Measurements from ENCODE around the gene SLC37A1. TPM values are rescaled to one million over a fixed set of nuclear protein-coding genes. Genes with fewer than 3 reads are reported as not detected.

Gene SLC37A1
- total RNA-seq, 1 experiment from 2014 or later = 38.3 TPM

- Histone ChIP-seq H4K20me1 (ENCODE audit: low read length) (no peaks in the 10 kb centered on the region), H3K9me3 (ENCODE audit: low read length) (no peaks in the 10 kb centered on the region), H3K9me2 (replicated peaks; ENCODE audit: low read length) (no peaks in the 10 kb centered on the region), H3K9ac (ENCODE audit: low read length) (no peak overlapping the region), H3F3A (ENCODE audit: low read length, unreplicated experiment) (no peaks in the 10 kb centered on the region), H3K36me3 (ENCODE audit: low read depth, low read length) (no peaks in the 10 kb centered on the region), H3K4me1 (ENCODE audit: insufficient read depth, low read length) (no peaks in the 10 kb centered on the region), H3K4me2 (ENCODE audit: low read length) (no peak overlapping the region), H2AFZ (ENCODE audit: low read length) (no peak overlapping the region), H3K27me3 (ENCODE audit: low read length) (no peaks in the 10 kb centered on the region), H3K4me3 (ENCODE audit: low read length) (no peak overlapping the region), H3K79me2 (ENCODE audit: low read length) (no peaks in the 10 kb centered on the region), H3K27ac (ENCODE audit: low read length) (no peak overlapping the region)
- no TSS peak for BruUV-seq (replicated peaks)
- ChIA-PET POLR2A (ENCODE audit: unreplicated experiment) (interaction anchor here (0.7 kb wide), 1 partner anchor 27 kb away, joined by 8 read pairs; no protein-coding TSS in a partner anchor), CTCF (no interaction called here)
- DNase-seq (no peak), ATAC-seq (no peak)
- intact Hi-C loops (cut with micrococcal nuclease) = no loop called here
- TF ChIP-seq EZH2phosphoT487 (IDR thresholded peaks at IDR 0.05; ENCODE audit: borderline replicate concordance, low read length) = no peak
- TF ChIP-seq, protein P1, sequence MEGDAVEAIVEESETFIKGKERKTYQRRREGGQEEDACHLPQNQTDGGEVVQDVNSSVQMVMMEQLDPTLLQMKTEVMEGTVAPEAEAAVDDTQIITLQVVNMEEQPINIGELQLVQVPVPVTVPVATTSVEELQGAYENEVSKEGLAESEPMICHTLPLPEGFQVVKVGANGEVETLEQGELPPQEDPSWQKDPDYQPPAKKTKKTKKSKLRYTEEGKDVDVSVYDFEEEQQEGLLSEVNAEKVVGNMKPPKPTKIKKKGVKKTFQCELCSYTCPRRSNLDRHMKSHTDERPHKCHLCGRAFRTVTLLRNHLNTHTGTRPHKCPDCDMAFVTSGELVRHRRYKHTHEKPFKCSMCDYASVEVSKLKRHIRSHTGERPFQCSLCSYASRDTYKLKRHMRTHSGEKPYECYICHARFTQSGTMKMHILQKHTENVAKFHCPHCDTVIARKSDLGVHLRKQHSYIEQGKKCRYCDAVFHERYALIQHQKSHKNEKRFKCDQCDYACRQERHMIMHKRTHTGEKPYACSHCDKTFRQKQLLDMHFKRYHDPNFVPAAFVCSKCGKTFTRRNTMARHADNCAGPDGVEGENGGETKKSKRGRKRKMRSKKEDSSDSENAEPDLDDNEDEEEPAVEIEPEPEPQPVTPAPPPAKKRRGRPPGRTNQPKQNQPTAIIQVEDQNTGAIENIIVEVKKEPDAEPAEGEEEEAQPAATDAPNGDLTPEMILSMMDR (conservative IDR thresholded peaks at IDR 0.05; ENCODE audit: low read depth, low read length) = no peak
- TF ChIP-seq EZH2 (IDR thresholded peaks at IDR 0.05; ENCODE audit: low read length, unreplicated experiment) = no peak
Measured at GRCh38 chr21:42581336-42581992, 67.8 kb downstream of the SLC37A1 start.

GRCh38 chr21:42581993-42582786 lies 68.5 kb downstream of the SLC37A1 start:
- ChIA-PET CTCF (no interaction called here), POLR2A (ENCODE audit: unreplicated experiment) (interaction anchor here (0.7 kb wide), 1 partner anchor 26 kb away, joined by 8 read pairs; no protein-coding TSS in a partner anchor)
- H3K4me2 ChIP-seq (ENCODE audit: low read length) = no peak overlapping the region
- no peak for TF ChIP-seq EZH2phosphoT487 (IDR thresholded peaks at IDR 0.05; ENCODE audit: borderline replicate concordance, low read length)
- TF ChIP-seq, protein P1 (conservative IDR thresholded peaks at IDR 0.05; ENCODE audit: low read depth, low read length) = no peak
- TF ChIP-seq EZH2 (IDR thresholded peaks at IDR 0.05; ENCODE audit: low read length, unreplicated experiment) = no peak
- no peaks in the 10 kb centered on the region for H3F3A ChIP-seq (ENCODE audit: low read length, unreplicated experiment)
- BruUV-seq (replicated peaks) = no TSS peak
- intact Hi-C loops (cut with micrococcal nuclease) = no loop called here
- DNase-seq (no peak), ATAC-seq (no peak)
- H3K27ac ChIP-seq (ENCODE audit: low read length) = no peak overlapping the region
- H3K79me2 ChIP-seq (ENCODE audit: low read length) = no peaks in the 10 kb centered on the region
- H3K9me3 ChIP-seq (ENCODE audit: low read length) = no peaks in the 10 kb centered on the region
- H3K9ac ChIP-seq (ENCODE audit: low read length) = no peak overlapping the region
- H3K27me3 ChIP-seq (ENCODE audit: low read length) = no peaks in the 10 kb centered on the region
- no peaks in the 10 kb centered on the region for H3K4me1 ChIP-seq (ENCODE audit: insufficient read depth, low read length)
- no peaks in the 10 kb centered on the region for H3K9me2 ChIP-seq (replicated peaks; ENCODE audit: low read length)
- no peaks in the 10 kb centered on the region for H4K20me1 ChIP-seq (ENCODE audit: low read length)
- H3K4me3 ChIP-seq (ENCODE audit: low read length) = no peak overlapping the region
- H2AFZ ChIP-seq (ENCODE audit: low read length) = no peak overlapping the region
- H3K36me3 ChIP-seq (ENCODE audit: low read depth, low read length) = no peaks in the 10 kb centered on the region
